Stimulated activated CD8-positive, alpha-beta memory T cell treated with anti-CD3 and anti-CD28 coated beads, Interleukin-2, amount 100 ng/mL, for 48 hours (primary cell): Measurements from ENCODE around the gene SCFD1.
"Not testable (repeated sequence)": the region's sequence is repeated elsewhere in the genome, so short reads cannot be mapped to it uniquely, and the experiment has no call there.

ENCODE experiments used
- DNase-seq, 2 donors: peaks; one replicate each; pipeline ENCODE4 v3.0.0-alpha.2; 2020; ENCODE audit warnings: low read depth in 2 of 2

Gene SCFD1

GRCh38 chr14:30610787-30611343 lies 11.3 kb upstream of the SCFD1 start:
- no peak for DNase-seq

DNA sequence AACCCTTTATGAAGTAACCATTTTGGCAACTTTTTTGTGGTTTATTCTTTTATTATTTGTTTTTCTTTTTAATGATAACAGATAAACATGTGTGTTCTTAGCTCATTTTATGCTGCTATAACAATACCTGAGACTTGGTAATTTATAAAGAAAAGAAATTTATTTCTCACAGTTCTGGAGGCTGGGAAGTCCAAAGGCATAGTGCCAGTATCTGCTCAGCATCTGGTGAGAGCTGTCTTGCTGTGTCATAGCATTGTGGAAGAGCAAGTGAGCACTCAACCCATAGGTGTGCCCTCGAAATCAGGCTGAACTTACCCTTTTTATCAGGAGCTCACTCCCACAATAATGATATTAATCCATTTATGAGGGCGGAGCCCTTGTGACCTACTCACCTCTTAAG lies 8.0 kb upstream of the SCFD1 start:
- DNase-seq, result no peak

GRCh38 chr14:30620178-30620577 lies 1.9 kb upstream of the SCFD1 start:
- DNase-seq, result no peak

- no peak for DNase-seq
Measured at GRCh38 chr14:30621354-30621939, 672 bp upstream of the SCFD1 start.

GRCh38 chr14:30623412-30624131 lies 1.5 kb downstream of the SCFD1 start:
- no peak for DNase-seq

GRCh38 chr14:30624132-30624423 lies 2.0 kb downstream of the SCFD1 start:
- DNase-seq, result no peak

GRCh38 chr14:30625533-30625932 lies 3.4 kb downstream of the SCFD1 start:
- DNase-seq, result no peak

DNA sequence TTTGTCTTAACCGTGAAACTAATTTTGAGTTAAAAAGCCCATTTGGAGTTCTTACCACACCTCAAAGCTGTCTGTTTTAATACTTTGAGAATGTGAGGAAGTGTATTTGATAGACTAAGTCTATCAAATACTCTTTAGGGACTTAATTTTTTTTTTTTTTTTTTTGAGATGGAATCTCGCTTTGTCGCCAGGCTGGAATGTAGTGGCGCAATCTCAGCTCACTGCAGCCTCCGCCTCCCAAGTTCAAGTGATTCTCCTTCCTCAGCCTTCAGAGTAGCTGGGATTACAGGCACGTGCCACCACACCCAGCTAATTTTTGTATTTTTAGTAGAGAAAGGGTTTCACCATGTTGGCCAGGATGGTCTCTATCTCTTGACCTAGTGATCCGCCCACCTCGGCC lies 7.3 kb downstream of the SCFD1 start:
- DNase-seq, result not testable (repeated sequence)

DNA sequence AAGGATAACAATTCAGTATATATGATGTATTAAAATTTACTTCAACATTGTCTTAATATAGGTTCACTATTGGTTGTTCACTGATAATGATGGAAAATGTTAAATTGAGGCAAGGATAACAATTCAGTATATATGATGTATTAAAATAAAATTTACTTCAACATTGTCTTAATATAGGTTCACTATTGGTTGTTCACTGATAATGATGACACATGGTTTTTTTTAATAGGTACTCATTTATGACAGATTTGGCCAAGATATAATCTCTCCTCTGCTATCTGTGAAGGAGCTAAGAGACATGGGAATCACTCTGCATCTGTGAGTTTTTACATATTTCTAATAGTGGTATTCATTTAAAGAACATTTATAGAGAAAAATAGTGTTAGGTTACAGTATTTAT lies 8.1 kb downstream of the SCFD1 start:
- DNase-seq, result no peak

GRCh38 chr14:30632730-30633129 lies 10.6 kb downstream of the SCFD1 start:
- DNase-seq, result no peak

GRCh38 chr14:30638926-30639325 lies 16.8 kb downstream of the SCFD1 start:
- DNase-seq, result no peak

DNA sequence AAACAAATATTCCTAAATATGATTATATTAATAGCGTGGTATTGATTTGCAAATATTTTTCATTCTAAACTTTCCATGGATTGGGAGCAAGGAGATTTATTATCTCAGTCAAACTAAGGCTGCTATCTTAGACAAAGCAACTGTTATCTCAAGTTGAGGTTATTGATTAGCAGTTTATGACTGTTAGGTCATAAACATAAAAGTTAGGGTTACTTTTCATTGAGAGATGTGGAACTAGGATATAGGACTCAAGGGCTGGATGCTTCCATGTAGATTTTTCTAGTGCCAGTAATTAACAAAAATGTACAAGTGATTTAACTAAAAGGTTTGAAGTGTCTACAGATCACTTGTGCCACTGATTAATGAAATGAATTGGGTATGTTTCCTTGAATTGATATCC lies 19.1 kb downstream of the SCFD1 start:
- DNase-seq, result no peak

DNA sequence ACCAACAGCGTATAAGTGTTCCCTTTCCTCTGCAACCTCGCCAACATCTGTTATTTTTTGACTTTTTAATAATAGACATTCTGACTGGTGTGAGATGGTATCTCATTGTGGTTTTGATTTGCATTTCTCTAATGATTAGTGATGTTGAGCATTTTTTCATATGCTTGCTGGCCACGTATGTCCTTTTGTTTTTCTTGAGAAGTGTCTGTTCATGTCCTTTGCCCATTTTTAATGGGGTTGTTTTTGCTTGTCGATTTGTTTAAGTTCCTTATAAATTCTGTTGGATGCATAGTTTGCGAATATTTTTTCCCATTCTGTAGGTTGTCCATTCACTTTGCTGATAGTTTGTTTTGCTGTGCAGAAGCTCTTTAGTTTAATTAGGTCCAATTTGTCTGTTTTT lies 22.3 kb downstream of the SCFD1 start:
- not testable (repeated sequence) for DNase-seq

GRCh38 chr14:30645600-30645999 lies 23.5 kb downstream of the SCFD1 start:
- DNase-seq, result no peak

DNA sequence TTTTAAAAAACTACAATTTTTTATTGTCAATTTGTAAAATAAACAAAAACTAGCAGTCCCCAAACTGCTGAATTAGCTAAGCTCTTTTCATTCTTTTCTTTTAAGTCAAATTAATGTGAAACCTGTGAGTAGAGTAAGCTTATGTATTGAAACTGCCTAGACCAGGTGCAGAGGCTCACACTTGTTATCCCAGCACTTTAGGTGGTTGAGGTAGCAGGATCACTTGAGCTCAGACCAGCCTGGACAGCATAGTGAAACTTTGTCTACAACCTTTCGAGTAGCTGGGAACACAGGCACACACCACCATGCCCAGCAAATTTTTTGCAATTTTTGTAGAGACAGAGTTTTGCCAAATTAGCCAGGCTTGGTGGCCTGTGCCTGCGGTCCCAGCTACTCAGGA lies 26.4 kb downstream of the SCFD1 start:
- DNase-seq, result no peak

DNA sequence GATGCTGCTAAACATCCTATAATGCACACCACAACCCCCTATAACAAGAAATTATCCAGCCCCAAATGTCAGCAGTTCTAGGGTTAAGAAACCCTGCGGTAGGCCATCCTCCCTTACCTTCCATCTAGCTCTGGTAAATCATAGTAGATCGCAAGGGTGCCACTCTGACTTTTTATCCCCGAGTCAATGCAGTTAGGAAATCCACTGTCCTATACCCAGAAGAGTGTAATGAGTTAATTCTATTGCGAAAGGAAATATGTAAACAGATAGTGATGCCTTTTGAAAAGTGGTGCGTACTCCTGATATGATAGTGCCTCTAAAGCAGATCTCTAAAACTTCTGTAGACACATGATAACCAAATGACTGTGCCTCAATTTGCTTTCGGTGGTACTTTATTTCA lies 29.8 kb downstream of the SCFD1 start:
- no peak for DNase-seq

DNA sequence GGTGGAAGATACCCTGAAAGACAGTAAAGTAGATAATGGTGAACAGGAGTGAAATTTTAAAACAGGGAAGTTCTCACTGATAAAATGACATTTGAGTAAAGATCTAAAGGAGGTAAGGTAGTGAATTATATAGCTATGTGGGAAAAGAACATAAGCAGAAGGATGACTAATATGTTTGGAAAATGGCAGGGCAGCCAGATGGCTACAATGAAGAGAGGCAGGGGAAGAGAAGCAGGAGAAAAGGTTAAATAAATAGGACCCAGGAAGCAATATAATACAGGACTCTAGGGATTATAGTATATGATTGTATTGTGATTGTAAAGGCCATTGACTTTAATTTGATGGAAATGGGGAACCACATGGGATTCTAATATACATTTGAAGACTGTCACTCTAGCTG lies 33.0 kb downstream of the SCFD1 start:
- DNase-seq, result no peak

DNA sequence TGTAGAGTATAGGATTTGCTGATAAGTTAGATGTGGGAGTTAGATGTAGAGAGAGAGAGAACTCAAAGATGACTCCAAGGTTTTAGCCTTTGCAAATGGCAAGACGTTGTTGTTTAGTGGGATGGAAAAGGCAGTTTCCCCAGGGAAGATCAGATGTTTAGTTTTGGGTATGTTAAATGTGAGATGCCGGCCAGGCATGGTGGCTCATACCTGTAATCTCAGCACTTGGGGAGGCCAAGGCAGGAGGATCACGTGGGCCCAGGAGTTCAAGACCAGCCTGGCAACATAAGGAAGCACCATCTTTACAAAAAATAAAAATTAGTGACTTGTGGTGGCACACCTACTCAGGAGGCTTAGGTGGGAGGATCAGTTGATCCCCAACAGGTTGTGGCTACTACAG lies 33.5 kb downstream of the SCFD1 start:
- no peak for DNase-seq

DNA sequence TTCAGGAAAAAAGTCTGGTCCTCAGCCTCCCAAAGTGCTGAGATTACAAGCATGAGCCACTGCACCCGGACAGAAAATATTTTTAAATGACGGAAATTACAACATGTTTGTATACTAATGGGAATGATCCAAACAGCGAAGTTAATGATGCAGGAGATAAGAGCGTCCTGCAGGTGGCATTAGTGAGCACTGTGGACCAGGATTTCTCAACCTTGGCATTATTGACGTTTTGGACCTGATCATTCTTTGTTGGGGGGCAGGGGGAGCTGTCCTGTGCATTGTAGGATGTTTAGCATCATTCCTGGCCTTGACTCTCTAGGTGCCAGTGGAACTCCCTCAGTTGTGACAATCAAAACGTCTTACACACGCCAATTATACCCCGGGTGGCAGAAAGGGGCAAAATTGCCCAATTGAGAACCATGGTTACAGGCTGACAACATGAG lies 34.1 kb downstream of the SCFD1 start:
- DNase-seq, result peak; percentile 0 to 9

DNA sequence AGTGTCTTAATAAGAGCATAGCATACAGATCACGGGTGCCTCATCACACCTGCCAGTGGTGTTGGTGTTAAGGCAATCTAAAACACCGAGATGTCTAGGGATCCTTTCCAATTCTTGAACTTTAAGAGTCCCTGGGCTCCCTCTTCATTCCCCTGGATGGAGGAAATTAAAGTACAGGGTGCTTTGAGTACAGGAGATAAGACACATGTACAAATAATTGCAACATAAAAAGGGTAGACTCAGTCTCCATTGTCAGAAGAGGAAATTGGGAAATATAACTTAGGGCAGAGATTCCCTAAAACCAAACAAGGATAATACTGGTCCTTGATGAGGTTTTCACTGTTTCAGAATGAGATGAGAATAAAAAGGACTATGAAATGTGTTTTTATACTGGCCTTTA lies 34.9 kb downstream of the SCFD1 start:
- no peak for DNase-seq

GRCh38 chr14:30657606-30658163 lies 35.6 kb downstream of the SCFD1 start:
- DNase-seq, result no peak

DNA sequence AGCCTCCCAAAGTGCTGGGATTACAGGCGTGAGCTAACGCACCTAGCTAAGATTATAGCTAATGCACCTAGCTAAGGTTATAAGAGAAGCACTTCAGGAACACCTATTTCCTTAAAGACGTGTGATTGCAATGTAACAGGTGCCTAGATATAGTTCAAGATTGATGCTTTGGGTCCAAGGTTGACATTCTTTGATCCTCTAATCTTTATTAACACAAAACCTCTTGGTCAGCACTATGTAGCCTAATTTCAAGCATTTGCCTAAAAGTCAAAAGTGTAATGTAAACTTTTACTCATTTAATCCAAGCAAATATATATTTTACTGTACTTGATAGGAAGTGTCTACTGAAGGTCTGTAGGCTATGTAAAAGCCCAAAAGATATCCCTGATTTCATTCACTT lies 36.5 kb downstream of the SCFD1 start:
- no peak for DNase-seq

GRCh38 chr14:30669594-30669993 lies 47.5 kb downstream of the SCFD1 start:
- no peak for DNase-seq
